ENCODE results near the gene IFT81. TPM values are rescaled to one million over a fixed set of nuclear protein-coding genes. Genes with fewer than 3 reads are reported as not detected.
A peak's percentile ranks its signal among the peaks of the same experiment; 100 is the strongest.

Gene IFT81
- total and polyA plus RNA-seq, 7 experiments from 2014 or later, result 0.66 to 1.3 (median 1.0) TPM

GRCh38 chr12:110168732-110169455 lies 44.7 kb downstream of the IFT81 start:
- Mint-ChIP-seq H3K27me3 (peaks cover 0 to 7% (median 0%) of the 10 kb centered on the region in 5 donors), H3K4me3 (no peak overlapping the region), H3K36me3 (no peaks in the 10 kb centered on the region), H3K9me3 (no peaks in the 10 kb centered on the region), H3K27ac (peak overlapping the region in 1 of 9 donors; percentile 26), H3K4me1 (peaks cover 0 to 5% (median 0%) of the 10 kb centered on the region in 7 donors)
- H3K4me1 ChIP-seq (ENCODE audit: control insufficient read depth in 2 of 2, insufficient read depth in 2 of 2, low read length in 2 of 2), result no peaks in the 10 kb centered on the region
- ChIA-PET POLR2A (no interaction called here), CTCF (no interaction called here)
- H3K9me3 ChIP-seq (ENCODE audit: control insufficient read depth in 2 of 3, low read length in 3 of 3), result no peaks in the 10 kb centered on the region
- no peak overlapping the region for H3K27ac ChIP-seq (ENCODE audit: low read depth, low read length)
- intact Hi-C loops (cut with micrococcal nuclease), result no loop called here
- H3K36me3 ChIP-seq (ENCODE audit: control insufficient read depth in 2 of 3, insufficient read depth in 3 of 3, low read length in 3 of 3), result no peaks in the 10 kb centered on the region
- no peaks in the 10 kb centered on the region for H3K27me3 ChIP-seq (ENCODE audit: control insufficient read depth in 2 of 2, insufficient read depth in 2 of 2, low read length in 2 of 2)
- ATAC-seq (no peak), DNase-seq (no peak)
- no peak overlapping the region for H3K4me3 ChIP-seq (ENCODE audit: low read length)

GRCh38 chr12:110170535-110171185 lies 46.5 kb downstream of the IFT81 start:
- ChIA-PET CTCF (no interaction called here), POLR2A (no interaction called here)
- H3K27ac Mint-ChIP-seq, result no peak overlapping the region
- ATAC-seq (no peak), DNase-seq (no peak)
- no peaks in the 10 kb centered on the region for H3K9me3 Mint-ChIP-seq
- H3K36me3 Mint-ChIP-seq, result no peaks in the 10 kb centered on the region
- Histone ChIP-seq H3K36me3 (ENCODE audit: control insufficient read depth in 2 of 3, insufficient read depth in 3 of 3, low read length in 3 of 3) (no peaks in the 10 kb centered on the region), H3K9me3 (ENCODE audit: control insufficient read depth in 2 of 3, low read length in 3 of 3) (no peaks in the 10 kb centered on the region), H3K27me3 (ENCODE audit: control insufficient read depth in 2 of 2, insufficient read depth in 2 of 2, low read length in 2 of 2) (no peaks in the 10 kb centered on the region), H3K27ac (ENCODE audit: low read depth, low read length) (no peak overlapping the region), H3K4me1 (ENCODE audit: control insufficient read depth in 2 of 2, insufficient read depth in 2 of 2, low read length in 2 of 2) (no peaks in the 10 kb centered on the region), H3K4me3 (ENCODE audit: low read length) (no peak overlapping the region)
- H3K4me1 Mint-ChIP-seq, result peaks cover 0 to 5% (median 0%) of the 10 kb centered on the region in 7 donors
- H3K27me3 Mint-ChIP-seq, result peaks cover 0 to 7% (median 0%) of the 10 kb centered on the region in 5 donors
- intact Hi-C loops (cut with micrococcal nuclease), result no loop called here
- no peak overlapping the region for H3K4me3 Mint-ChIP-seq

GRCh38 chr12:110171186-110171538 lies 47.0 kb downstream of the IFT81 start:
- intact Hi-C loops (cut with micrococcal nuclease), result no loop called here
- DNase-seq, result no peak
- no peak overlapping the region for H3K27ac ChIP-seq (ENCODE audit: low read depth, low read length)

GRCh38 chr12:110171636-110172035 lies 47.5 kb downstream of the IFT81 start:
- Mint-ChIP-seq H3K9me3 (no peaks in the 10 kb centered on the region), H3K27me3 (peaks cover 0 to 10% (median 0%) of the 10 kb centered on the region in 5 donors), H3K27ac (no peak overlapping the region), H3K4me3 (no peak overlapping the region), H3K4me1 (peaks cover 0 to 5% (median 0%) of the 10 kb centered on the region in 7 donors), H3K36me3 (no peaks in the 10 kb centered on the region)
- Histone ChIP-seq H3K4me1 (ENCODE audit: control insufficient read depth in 2 of 2, insufficient read depth in 2 of 2, low read length in 2 of 2) (no peaks in the 10 kb centered on the region), H3K9me3 (ENCODE audit: control insufficient read depth in 2 of 3, low read length in 3 of 3) (no peaks in the 10 kb centered on the region), H3K27ac (ENCODE audit: low read depth, low read length) (no peak overlapping the region), H3K4me3 (ENCODE audit: low read length) (no peak overlapping the region), H3K36me3 (ENCODE audit: control insufficient read depth in 2 of 3, insufficient read depth in 3 of 3, low read length in 3 of 3) (no peaks in the 10 kb centered on the region), H3K27me3 (ENCODE audit: control insufficient read depth in 2 of 2, insufficient read depth in 2 of 2, low read length in 2 of 2) (no peaks in the 10 kb centered on the region)
- ChIA-PET POLR2A (no interaction called here), CTCF (no interaction called here)
- intact Hi-C loops (cut with micrococcal nuclease), result no loop called here
- ATAC-seq (no peak), DNase-seq (no peak)

More at GRCh38 chr12:110171186-110171538, 47.0 kb downstream of the IFT81 start:
- Mint-ChIP-seq H3K9me3 (no peaks in the 10 kb centered on the region), H3K36me3 (no peaks in the 10 kb centered on the region), H3K27me3 (peaks cover 0 to 10% (median 0%) of the 10 kb centered on the region in 5 donors), H3K4me3 (no peak overlapping the region), H3K27ac (no peak overlapping the region), H3K4me1 (peaks cover 0 to 5% (median 0%) of the 10 kb centered on the region in 7 donors)
- ATAC-seq, result no peak
- no peak overlapping the region for H3K4me3 ChIP-seq (ENCODE audit: low read length)
- no peaks in the 10 kb centered on the region for H3K9me3 ChIP-seq (ENCODE audit: control insufficient read depth in 2 of 3, low read length in 3 of 3)
- ChIA-PET CTCF (no interaction called here), POLR2A (no interaction called here)
- H3K36me3 ChIP-seq (ENCODE audit: control insufficient read depth in 2 of 3, insufficient read depth in 3 of 3, low read length in 3 of 3), result no peaks in the 10 kb centered on the region
- no peaks in the 10 kb centered on the region for H3K4me1 ChIP-seq (ENCODE audit: control insufficient read depth in 2 of 2, insufficient read depth in 2 of 2, low read length in 2 of 2)
- no peaks in the 10 kb centered on the region for H3K27me3 ChIP-seq (ENCODE audit: control insufficient read depth in 2 of 2, insufficient read depth in 2 of 2, low read length in 2 of 2)

- Mint-ChIP-seq H3K9me3 (no peaks in the 10 kb centered on the region), H3K27ac (no peak overlapping the region), H3K36me3 (no peaks in the 10 kb centered on the region), H3K27me3 (peaks cover 0 to 7% (median 0%) of the 10 kb centered on the region in 5 donors), H3K4me1 (no peaks in the 10 kb centered on the region), H3K4me3 (no peak overlapping the region)
- intact Hi-C loops (cut with micrococcal nuclease), result no loop called here
- ATAC-seq (no peak), DNase-seq (no peak)
- ChIA-PET CTCF (interaction anchor here (0.7 kb wide), 1 partner anchor 19 kb away, joined by 4 read pairs; no protein-coding TSS in a partner anchor), POLR2A (no interaction called here)
- Histone ChIP-seq H3K4me1 (ENCODE audit: control insufficient read depth in 2 of 2, insufficient read depth in 2 of 2, low read length in 2 of 2) (no peaks in the 10 kb centered on the region), H3K27ac (ENCODE audit: low read depth, low read length) (no peak overlapping the region), H3K36me3 (ENCODE audit: control insufficient read depth in 2 of 3, insufficient read depth in 3 of 3, low read length in 3 of 3) (no peaks in the 10 kb centered on the region), H3K27me3 (ENCODE audit: control insufficient read depth in 2 of 2, insufficient read depth in 2 of 2, low read length in 2 of 2) (no peaks in the 10 kb centered on the region), H3K4me3 (ENCODE audit: low read length) (no peak overlapping the region), H3K9me3 (ENCODE audit: control insufficient read depth in 2 of 3, low read length in 3 of 3) (no peaks in the 10 kb centered on the region)
Measured at GRCh38 chr12:110174373-110174996, 50.3 kb downstream of the IFT81 start.

GRCh38 chr12:110175201-110175600 lies 51.0 kb downstream of the IFT81 start:
- Mint-ChIP-seq H3K27me3 (peaks cover 0 to 7% (median 0%) of the 10 kb centered on the region in 5 donors), H3K9me3 (no peaks in the 10 kb centered on the region), H3K4me3 (no peak overlapping the region), H3K27ac (no peak overlapping the region), H3K36me3 (no peaks in the 10 kb centered on the region), H3K4me1 (no peaks in the 10 kb centered on the region)
- Histone ChIP-seq H3K4me3 (ENCODE audit: low read length) (no peak overlapping the region), H3K27ac (ENCODE audit: low read depth, low read length) (no peak overlapping the region), H3K9me3 (ENCODE audit: control insufficient read depth in 2 of 3, low read length in 3 of 3) (no peaks in the 10 kb centered on the region), H3K27me3 (ENCODE audit: control insufficient read depth in 2 of 2, insufficient read depth in 2 of 2, low read length in 2 of 2) (no peaks in the 10 kb centered on the region), H3K4me1 (ENCODE audit: control insufficient read depth in 2 of 2, insufficient read depth in 2 of 2, low read length in 2 of 2) (no peaks in the 10 kb centered on the region), H3K36me3 (ENCODE audit: control insufficient read depth in 2 of 3, insufficient read depth in 3 of 3, low read length in 3 of 3) (no peaks in the 10 kb centered on the region)
- ChIA-PET CTCF (interaction anchor here (0.7 to 1.0 kb wide), 2 partner anchors 14 to 20 kb away, joined by 3 to 4 read pairs; no protein-coding TSS in a partner anchor), POLR2A (no interaction called here)
- no peak for DNase-seq
- intact Hi-C loops (cut with micrococcal nuclease), result no loop called here
- no peak for ATAC-seq

Data from naive thymus-derived CD4-positive, alpha-beta T cell (primary cell).